ENCODE results near the gene GMPS. TPM values are rescaled to one million over a fixed set of nuclear protein-coding genes. Genes with fewer than 3 reads are reported as not detected.
A peak's percentile ranks its signal among the peaks of the same experiment; 100 is the strongest.

GMPS gene
- total RNA-seq, 1 experiment from 2014 or later, result 137 TPM

- CTCF ChIA-PET, result interaction anchor here (0.8 kb wide), 1 partner anchor 67 kb away, joined by 3 read pairs; the partner anchor contains the start of gene C3orf33
- H3K36me3 ChIP-seq (ENCODE audit: control insufficient read depth, insufficient read depth, low read length), result no peaks in the 10 kb centered on the region; the same call in 1 of the 2 replicates
- BruUV-seq (replicated peaks), result no TSS peak
- ATAC-seq, result no peak
- peak overlapping the region; percentile 12 to 76; a peak in 3 of 4 replicates for H3K4me3 ChIP-seq (ENCODE audit: low read depth in 2 of 2, low read length in 2 of 2)
- H3K27ac ChIP-seq (ENCODE audit: low read length), result peak overlapping the region; percentile 36; the same call in 1 of the 2 replicates
- in situ Hi-C loops (cut with HindIII; ENCODE audit: low pct_unique_long_range_greater_than_20kb, low sequenced_read_pairs) (no loop called here), intact Hi-C loops (cut with micrococcal nuclease; ENCODE audit: unreplicated experiment) (no loop called here)
- POLR2A ChIA-PET, result no interaction called here
- TF ChIP-seq, protein P1, sequence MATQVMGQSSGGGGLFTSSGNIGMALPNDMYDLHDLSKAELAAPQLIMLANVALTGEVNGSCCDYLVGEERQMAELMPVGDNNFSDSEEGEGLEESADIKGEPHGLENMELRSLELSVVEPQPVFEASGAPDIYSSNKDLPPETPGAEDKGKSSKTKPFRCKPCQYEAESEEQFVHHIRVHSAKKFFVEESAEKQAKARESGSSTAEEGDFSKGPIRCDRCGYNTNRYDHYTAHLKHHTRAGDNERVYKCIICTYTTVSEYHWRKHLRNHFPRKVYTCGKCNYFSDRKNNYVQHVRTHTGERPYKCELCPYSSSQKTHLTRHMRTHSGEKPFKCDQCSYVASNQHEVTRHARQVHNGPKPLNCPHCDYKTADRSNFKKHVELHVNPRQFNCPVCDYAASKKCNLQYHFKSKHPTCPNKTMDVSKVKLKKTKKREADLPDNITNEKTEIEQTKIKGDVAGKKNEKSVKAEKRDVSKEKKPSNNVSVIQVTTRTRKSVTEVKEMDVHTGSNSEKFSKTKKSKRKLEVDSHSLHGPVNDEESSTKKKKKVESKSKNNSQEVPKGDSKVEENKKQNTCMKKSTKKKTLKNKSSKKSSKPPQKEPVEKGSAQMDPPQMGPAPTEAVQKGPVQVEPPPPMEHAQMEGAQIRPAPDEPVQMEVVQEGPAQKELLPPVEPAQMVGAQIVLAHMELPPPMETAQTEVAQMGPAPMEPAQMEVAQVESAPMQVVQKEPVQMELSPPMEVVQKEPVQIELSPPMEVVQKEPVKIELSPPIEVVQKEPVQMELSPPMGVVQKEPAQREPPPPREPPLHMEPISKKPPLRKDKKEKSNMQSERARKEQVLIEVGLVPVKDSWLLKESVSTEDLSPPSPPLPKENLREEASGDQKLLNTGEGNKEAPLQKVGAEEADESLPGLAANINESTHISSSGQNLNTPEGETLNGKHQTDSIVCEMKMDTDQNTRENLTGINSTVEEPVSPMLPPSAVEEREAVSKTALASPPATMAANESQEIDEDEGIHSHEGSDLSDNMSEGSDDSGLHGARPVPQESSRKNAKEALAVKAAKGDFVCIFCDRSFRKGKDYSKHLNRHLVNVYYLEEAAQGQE (IDR thresholded peaks at IDR 0.05; ENCODE audit: insufficient read depth in 1 of 2, low read depth in 2 of 2, low read length in 1 of 2), result no peak
- TF ChIP-seq TCF7L2 (IDR thresholded peaks at IDR 0.05; ENCODE audit: low read depth, low read length), result no peak
- no peak for TF ChIP-seq SIN3A (IDR thresholded peaks at IDR 0.05; ENCODE audit: borderline replicate concordance, insufficient read depth, low read depth, low read length)
- no peak for TF ChIP-seq POLR2AphosphoS5 (IDR thresholded peaks at IDR 0.05; ENCODE audit: low read depth, low read length)
- no peak for TF ChIP-seq CTCF (IDR thresholded peaks at IDR 0.05)
- H3K27me3 ChIP-seq (ENCODE audit: control insufficient read depth, insufficient read depth, low read length), result no peaks in the 10 kb centered on the region
- no peaks in the 10 kb centered on the region for H3K9me3 ChIP-seq (ENCODE audit: control insufficient read depth, insufficient read depth, low read depth, low read length)
- peaks cover 27% of the 10 kb centered on the region for H3K4me1 ChIP-seq (ENCODE audit: control insufficient read depth, insufficient read depth, low read length)
- no peak for DNase-seq (ENCODE audit: low read depth, low spot score)
Observed at GRCh38 chr3:155872904-155873646, 2.6 kb downstream of the GMPS start.

DNA sequence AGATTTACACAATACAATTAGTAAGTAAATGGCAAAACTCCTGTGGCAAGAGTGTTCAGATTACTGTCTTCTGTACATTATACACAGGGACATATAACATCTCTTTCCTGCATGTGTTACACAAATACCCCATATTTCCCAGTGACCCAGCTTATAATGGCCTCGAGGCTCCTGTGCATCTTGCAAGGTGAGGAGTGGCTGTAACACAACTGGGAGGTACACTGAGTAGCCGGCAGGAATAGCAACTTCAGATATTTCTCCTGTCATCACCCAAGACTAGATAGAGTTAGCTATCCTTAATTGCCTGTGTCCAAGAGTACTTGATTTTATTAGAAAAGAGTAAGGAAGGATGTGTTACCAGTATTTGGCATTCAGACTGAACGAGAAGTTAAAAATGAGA is 5.6 kb downstream of the GMPS start:
- Histone ChIP-seq H3K36me3 (ENCODE audit: control insufficient read depth, insufficient read depth, low read length) (no peaks in the 10 kb centered on the region; the same call in 1 of the 2 replicates), H3K27ac (ENCODE audit: low read length) (no peak overlapping the region), H3K4me3 (ENCODE audit: low read depth in 2 of 2, low read length in 2 of 2) (no peak overlapping the region), H3K4me1 (ENCODE audit: control insufficient read depth, insufficient read depth, low read length) (peaks cover 22% of the 10 kb centered on the region; the same call in 1 of the 2 replicates), H3K9me3 (ENCODE audit: control insufficient read depth, insufficient read depth, low read depth, low read length) (no peaks in the 10 kb centered on the region), H3K27me3 (ENCODE audit: control insufficient read depth, insufficient read depth, low read length) (no peaks in the 10 kb centered on the region)
- ChIA-PET CTCF (no interaction called here), POLR2A (no interaction called here)
- no peak for TF ChIP-seq CTCF (IDR thresholded peaks at IDR 0.05)
- TF ChIP-seq SIN3A (IDR thresholded peaks at IDR 0.05; ENCODE audit: borderline replicate concordance, insufficient read depth, low read depth, low read length), result no peak
- no peak for TF ChIP-seq POLR2AphosphoS5 (IDR thresholded peaks at IDR 0.05; ENCODE audit: low read depth, low read length)
- no peak for TF ChIP-seq TCF7L2 (IDR thresholded peaks at IDR 0.05; ENCODE audit: low read depth, low read length)
- TF ChIP-seq, protein P1 (IDR thresholded peaks at IDR 0.05; ENCODE audit: insufficient read depth in 1 of 2, low read depth in 2 of 2, low read length in 1 of 2), result no peak
- DNase-seq (ENCODE audit: low read depth, low spot score), result no peak
- intact Hi-C loops (cut with micrococcal nuclease; ENCODE audit: unreplicated experiment), result no loop called here
- in situ Hi-C loops (cut with HindIII; ENCODE audit: low pct_unique_long_range_greater_than_20kb, low sequenced_read_pairs), result no loop called here
- BruUV-seq (replicated peaks), result no TSS peak
- no peak for ATAC-seq

Data from Panc1 (cell line).